ENCODE data around the gene CALHM5.

CALHM5 gene

GRCh38 chr6:116511424-116512110, at the start of gene CALHM5:
CALHM5 (plus strand) TSS chr6:116511639; CDS start chr6:116511697, 58 bp downstream.
- TF ChIP-seq RAD21 (IDR thresholded peaks at IDR 0.05; ENCODE audit: low read depth): peak; percentile 59
- peak; percentile 67; the same call in 1 of the 2 replicates for TF ChIP-seq CEBPB (IDR thresholded peaks at IDR 0.05)
- TF ChIP-seq EP300 (IDR thresholded peaks at IDR 0.05; ENCODE audit: borderline replicate concordance): no peak
- no peak for TF ChIP-seq USF1 (IDR thresholded peaks at IDR 0.05)
- no peak for TF ChIP-seq EGR1 (IDR thresholded peaks at IDR 0.05)
- peak; percentile 24; the same call in 1 of the 2 replicates for TF ChIP-seq TEAD4 (IDR thresholded peaks at IDR 0.05)
- TF ChIP-seq REST (IDR thresholded peaks at IDR 0.05; ENCODE audit: low read depth): no peak
- 0 out of 2 replicates have a peak, but pooled peaks have one; percentile 14 for TF ChIP-seq YY1 (IDR thresholded peaks at IDR 0.05; ENCODE audit: low read depth)
- no peak for TF ChIP-seq CREB1 (IDR thresholded peaks at IDR 0.05; ENCODE audit: low read depth)
- no peak for TF ChIP-seq ZBTB7A (IDR thresholded peaks at IDR 0.05; ENCODE audit: low read depth)
- TF ChIP-seq NFIC (IDR thresholded peaks at IDR 0.05): no peak
- TF ChIP-seq TAF1 (IDR thresholded peaks at IDR 0.05; ENCODE audit: low read depth): no peak
- TF ChIP-seq TCF12 (IDR thresholded peaks at IDR 0.05; ENCODE audit: low read depth): no peak
- TF ChIP-seq FOXM1 (IDR thresholded peaks at IDR 0.05; ENCODE audit: borderline replicate concordance, low read depth): no peak
- no peak for TF ChIP-seq MAX (IDR thresholded peaks at IDR 0.05)

GRCh38 chr6:116461932-116462885, 49.2 kb upstream of the CALHM5 start:
- TF ChIP-seq MAX (IDR thresholded peaks at IDR 0.05) (peak; percentile 20; the same call in 1 of the 2 replicates), FOXM1 (IDR thresholded peaks at IDR 0.05; ENCODE audit: borderline replicate concordance, low read depth) (no peak)

GRCh38 chr6:116463301-116463700, 48.1 kb upstream of the CALHM5 start:
- TF ChIP-seq RAD21 (IDR thresholded peaks at IDR 0.05; ENCODE audit: low read depth) (no peak), USF1 (IDR thresholded peaks at IDR 0.05) (no peak), TAF1 (IDR thresholded peaks at IDR 0.05; ENCODE audit: low read depth) (no peak), YY1 (IDR thresholded peaks at IDR 0.05; ENCODE audit: low read depth) (no peak), REST (IDR thresholded peaks at IDR 0.05; ENCODE audit: low read depth) (no peak), ZBTB7A (IDR thresholded peaks at IDR 0.05; ENCODE audit: low read depth) (no peak), TCF12 (IDR thresholded peaks at IDR 0.05; ENCODE audit: low read depth) (no peak), TEAD4 (IDR thresholded peaks at IDR 0.05) (no peak), EP300 (IDR thresholded peaks at IDR 0.05; ENCODE audit: borderline replicate concordance) (no peak), MAX (IDR thresholded peaks at IDR 0.05) (no peak)

GRCh38 chr6:116465246-116465645, 46.2 kb upstream of the CALHM5 start:
- TF ChIP-seq TEAD4 (IDR thresholded peaks at IDR 0.05) (no peak), CEBPB (IDR thresholded peaks at IDR 0.05) (no peak), REST (IDR thresholded peaks at IDR 0.05; ENCODE audit: low read depth) (no peak), EP300 (IDR thresholded peaks at IDR 0.05; ENCODE audit: borderline replicate concordance) (no peak), FOXM1 (IDR thresholded peaks at IDR 0.05; ENCODE audit: borderline replicate concordance, low read depth) (no peak), TCF12 (IDR thresholded peaks at IDR 0.05; ENCODE audit: low read depth) (no peak)
